CD8-positive, alpha-beta memory T cell (primary cell): ENCODE data around the gene TULP4. TPM values are rescaled to one million over a fixed set of nuclear protein-coding genes. Genes with fewer than 3 reads are reported as not detected.
"Not testable (repeated sequence)": the region's sequence is repeated elsewhere in the genome, so short reads cannot be mapped to it uniquely, and the experiment has no call there.

Source experiments
- CTCF ChIA-PET: fragments of 350-600 bp; sonication (Branson Sonifier 250); formaldehyde crosslinking; loops from one replicate; lab custom pipeline; 2021; ENCODE audit warnings: antibody characterized with exemption; lab: Charles Lee
- POLR2A ChIA-PET: fragments of 350-600 bp; sonication (Branson Sonifier 250); formaldehyde crosslinking; loops from one replicate; lab custom pipeline; 2021; ENCODE audit warnings: antibody characterized with exemption; lab: Charles Lee
- DNase-seq, 5 donors: peaks; one replicate each; pipeline versions ENCODE4 v3.0.0 to v3.0.0-alpha.2; 2020 to 2022; ENCODE audit warnings: mixed read lengths in 1 of 5
- H3K27ac ChIP-seq: one replicate; pipeline ENCODE4 v1.7.0; 2013; ENCODE audit warnings: low read depth, mild to moderate bottlenecking, low read length, moderate library complexity
- H3K27me3 ChIP-seq: 2 replicates; pipeline ENCODE4 v1.7.0; 2013; ENCODE audit warnings: low read length, mild to moderate bottlenecking; ENCODE audit not compliant: insufficient read depth, poor library complexity, severe bottlenecking
- H3K36me3 ChIP-seq: 2 replicates; pipeline ENCODE4 v1.7.0; 2013; ENCODE audit warnings: mild to moderate bottlenecking, low read length, moderate library complexity; ENCODE audit not compliant: insufficient read depth
- H3K4me1 ChIP-seq: 2 replicates; pipeline ENCODE4 v1.7.0; 2013; ENCODE audit warnings: mild to moderate bottlenecking, low read length, moderate library complexity; ENCODE audit not compliant: insufficient read depth
- H3K4me3 ChIP-seq: 2 replicates; pipeline ENCODE4 v1.7.0; 2013; ENCODE audit warnings: mild to moderate bottlenecking, low read length
- H3K9me3 ChIP-seq: 2 replicates; pipeline ENCODE4 v1.7.0; 2013; ENCODE audit warnings: mild to moderate bottlenecking, low read length
- H3K27ac Mint-ChIP-seq, 8 donors: one replicate each; pipeline ENCODE4 v1.8.0; 2020 to 2021; ENCODE audit warnings: mixed read lengths in 8 of 8, mild to moderate bottlenecking in 6 of 8, inconsistent platforms in 3 of 8, moderate library complexity in 3 of 8
- H3K27me3 Mint-ChIP-seq, 2 donors: one replicate each; pipeline ENCODE4 v1.8.0; 2020 to 2021; ENCODE audit warnings: mixed read lengths in 2 of 2, mild to moderate bottlenecking in 1 of 2, moderate library complexity in 1 of 2
- H3K36me3 Mint-ChIP-seq, 3 donors: one replicate each; pipeline ENCODE4 v1.8.0; 2020 to 2021; ENCODE audit warnings: mixed read lengths in 3 of 3, inconsistent platforms in 1 of 3, mild to moderate bottlenecking in 1 of 3
- H3K4me1 Mint-ChIP-seq, 3 donors: one replicate each; pipeline ENCODE4 v1.8.0; 2020 to 2021; ENCODE audit warnings: mixed read lengths in 3 of 3, inconsistent platforms in 1 of 3, mild to moderate bottlenecking in 1 of 3
- H3K4me3 Mint-ChIP-seq, 7 donors: one replicate each; pipeline ENCODE4 v1.8.0; 2020 to 2021; ENCODE audit warnings: mixed read lengths in 7 of 7, mild to moderate bottlenecking in 6 of 7, moderate library complexity in 4 of 7, inconsistent platforms in 2 of 7
- H3K9me3 Mint-ChIP-seq, 5 donors: one replicate each; pipeline ENCODE4 v1.8.0; 2020 to 2022; ENCODE audit warnings: mixed read lengths in 5 of 5, mild to moderate bottlenecking in 3 of 5, moderate library complexity in 2 of 5, inconsistent platforms in 1 of 5
- polyA plus RNA-seq: library from polyadenylated mRNA; unstranded; fragments of 300-500 nt; fragmentation: Illumina TruSeq; gene quantifications from one replicate; pipeline ENCODE4 v1.2.3, GENCODE V29; 2021
- total RNA-seq, 2 experiments: library from RNA; stranded (reverse); gene quantifications; one replicate each; pipeline ENCODE4 v1.2.3, GENCODE V29; 2021

The TULP4 gene
- total and polyA plus RNA-seq, 3 experiments from 2014 or later, result 26.9 to 50.1 (median 32.1) TPM

DNA sequence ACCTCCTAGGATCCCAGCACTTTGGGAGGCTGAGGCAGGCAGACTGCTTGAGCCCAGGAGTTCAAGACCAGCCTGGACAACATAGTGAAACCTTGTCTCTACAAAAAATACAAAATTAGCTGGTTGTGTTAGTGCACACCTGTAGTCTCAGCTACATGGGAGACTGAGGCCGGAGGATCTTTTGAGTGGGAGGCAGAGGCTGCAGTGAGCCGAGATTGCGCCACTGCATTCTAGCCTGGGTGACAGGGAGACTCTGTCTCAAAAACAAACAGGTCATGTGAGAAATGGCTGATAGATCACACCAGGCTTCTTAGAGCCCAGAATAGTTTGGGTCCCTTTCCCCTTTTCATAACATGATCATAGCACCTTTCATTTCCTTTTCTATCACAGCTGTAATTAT is 244.8 kb downstream of the TULP4 start:
- H3K27me3 ChIP-seq, H3K27ac ChIP-seq, H3K27me3 Mint-ChIP-seq, CTCF ChIA-PET, DNase-seq, H3K36me3 ChIP-seq, H3K4me3 ChIP-seq, H3K9me3 Mint-ChIP-seq, H3K36me3 Mint-ChIP-seq, H3K9me3 ChIP-seq: not testable (repeated sequence)
- peak overlapping the region in 1 of 7 donors; percentile 67 for H3K4me3 Mint-ChIP-seq
- peaks cover 23% of the 10 kb centered on the region for H3K4me1 ChIP-seq
- peak overlapping the region in 2 of 8 donors; percentile 11 to 94 for H3K27ac Mint-ChIP-seq
- peaks cover 20 to 21% (median 21%) of the 10 kb centered on the region in 3 donors for H3K4me1 Mint-ChIP-seq
- POLR2A ChIA-PET, result interaction anchor here (0.6 kb wide), 1 partner anchor 13 kb away, joined by 3 read pairs; no protein-coding TSS in a partner anchor

DNA sequence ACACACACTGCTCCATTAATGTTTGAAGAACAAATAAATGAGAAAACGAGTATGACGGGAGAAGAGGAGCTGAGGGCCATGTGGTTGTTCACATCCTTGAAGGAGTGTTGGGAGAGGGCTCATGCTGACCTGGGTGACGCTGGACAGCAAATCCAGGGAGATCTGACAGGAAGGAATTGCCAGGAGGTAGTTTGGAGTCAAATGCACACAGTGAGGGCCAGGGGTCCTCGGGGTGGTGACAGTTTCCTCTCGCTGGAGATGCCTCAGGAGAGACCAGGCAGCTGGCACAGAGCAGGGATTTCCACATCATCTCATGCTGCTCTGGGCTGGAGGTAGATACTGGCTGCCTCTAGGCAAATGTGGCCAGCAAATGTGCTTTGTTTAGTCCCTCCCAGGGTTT is 245.7 kb downstream of the TULP4 start:
- DNase-seq, result no peak
- peaks cover 0 to 7% of the 10 kb centered on the region in 2 donors for H3K27me3 Mint-ChIP-seq
- peaks cover 27 to 29% (median 29%) of the 10 kb centered on the region in 3 donors for H3K4me1 Mint-ChIP-seq
- no peaks in the 10 kb centered on the region for H3K36me3 ChIP-seq
- ChIA-PET CTCF (interaction anchor here (0.6 to 1.4 kb wide), 2 partner anchors 8 to 337 kb away, joined by 3 to 4 read pairs; no protein-coding TSS in a partner anchor), POLR2A (no interaction called here)
- no peaks in the 10 kb centered on the region for H3K27me3 ChIP-seq
- H3K4me1 ChIP-seq, result peaks cover 30% of the 10 kb centered on the region
- H3K4me3 Mint-ChIP-seq, result peak overlapping the region in 3 of 7 donors; percentile 3 to 96 (median 73)
- H3K36me3 Mint-ChIP-seq, result peaks cover 0 to 7% (median 0%) of the 10 kb centered on the region in 3 donors
- H3K9me3 Mint-ChIP-seq, result no peaks in the 10 kb centered on the region
- no peak overlapping the region for H3K27ac ChIP-seq
- no peak overlapping the region for H3K4me3 ChIP-seq
- no peaks in the 10 kb centered on the region for H3K9me3 ChIP-seq
- peak overlapping the region in 1 of 8 donors; percentile 94 for H3K27ac Mint-ChIP-seq

DNA sequence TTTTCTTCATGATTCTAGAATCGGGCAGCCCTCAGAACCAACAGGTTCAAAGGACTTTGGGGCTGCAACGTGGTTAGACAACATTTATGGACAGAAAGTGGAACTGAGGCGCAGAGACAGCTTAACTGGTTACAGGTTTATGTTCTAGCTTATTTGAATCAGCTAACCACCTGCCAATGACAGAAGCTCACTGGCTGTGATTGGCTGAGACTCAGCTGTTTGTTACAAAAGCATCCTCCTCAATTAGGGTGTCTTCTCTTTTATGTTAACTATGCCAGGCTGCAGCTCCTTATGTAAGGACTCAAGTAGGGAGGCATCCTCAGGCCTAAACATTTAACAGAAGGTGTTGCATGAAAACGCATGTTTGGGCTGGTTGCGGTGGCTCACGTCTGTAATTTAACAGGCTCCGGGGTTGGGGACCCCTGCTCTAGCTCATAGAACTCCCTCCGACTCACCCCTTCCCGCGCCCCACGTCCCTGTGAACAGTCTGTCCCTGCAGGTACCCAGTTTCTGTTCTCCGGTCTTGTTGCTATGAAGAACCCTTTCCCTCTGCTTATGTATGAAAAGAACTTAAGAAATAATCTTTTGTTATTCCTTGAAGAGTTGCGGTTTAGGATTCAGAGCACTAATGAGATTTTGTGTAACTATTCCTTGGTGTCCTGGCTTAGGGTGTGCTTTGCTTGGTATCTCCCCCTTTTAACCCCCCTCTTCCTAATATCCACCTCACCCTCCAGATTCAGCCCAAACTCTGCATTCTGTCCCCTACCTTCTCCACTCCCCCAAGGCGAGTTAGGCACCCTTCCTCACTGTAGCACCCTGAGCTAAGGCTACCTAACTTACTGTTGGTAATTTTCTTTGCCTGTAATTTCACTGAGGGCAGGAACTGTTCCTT is 246.4 kb downstream of the TULP4 start:
- H3K9me3 Mint-ChIP-seq, result no peaks in the 10 kb centered on the region
- Histone ChIP-seq H3K27me3 (no peaks in the 10 kb centered on the region), H3K36me3 (no peaks in the 10 kb centered on the region), H3K9me3 (no peaks in the 10 kb centered on the region), H3K27ac (peak overlapping the region; percentile 79), H3K4me3 (no peak overlapping the region), H3K4me1 (peaks cover 30% of the 10 kb centered on the region)
- peaks cover 0 to 7% (median 0%) of the 10 kb centered on the region in 3 donors for H3K36me3 Mint-ChIP-seq
- peak overlapping the region; percentile 63 to 96 (median 87) for H3K4me3 Mint-ChIP-seq
- peaks cover 0 to 7% of the 10 kb centered on the region in 2 donors for H3K27me3 Mint-ChIP-seq
- POLR2A ChIA-PET, result interaction anchor here (0.8 to 1.2 kb wide), 2 partner anchors 86 to 91 kb away, joined by 3 to 4 read pairs; partner anchors contain the start of genes DYNLT1 and SYTL3
- peaks cover 31 to 33% (median 31%) of the 10 kb centered on the region in 3 donors for H3K4me1 Mint-ChIP-seq
- CTCF ChIA-PET, result interaction anchor here (0.6 to 1.4 kb wide), 4 partner anchors 8 to 338 kb away, joined by 3 to 6 read pairs (median 4); no protein-coding TSS in a partner anchor
- H3K27ac Mint-ChIP-seq, result peak overlapping the region; percentile 44 to 94 (median 70)
- no peak for DNase-seq

DNA sequence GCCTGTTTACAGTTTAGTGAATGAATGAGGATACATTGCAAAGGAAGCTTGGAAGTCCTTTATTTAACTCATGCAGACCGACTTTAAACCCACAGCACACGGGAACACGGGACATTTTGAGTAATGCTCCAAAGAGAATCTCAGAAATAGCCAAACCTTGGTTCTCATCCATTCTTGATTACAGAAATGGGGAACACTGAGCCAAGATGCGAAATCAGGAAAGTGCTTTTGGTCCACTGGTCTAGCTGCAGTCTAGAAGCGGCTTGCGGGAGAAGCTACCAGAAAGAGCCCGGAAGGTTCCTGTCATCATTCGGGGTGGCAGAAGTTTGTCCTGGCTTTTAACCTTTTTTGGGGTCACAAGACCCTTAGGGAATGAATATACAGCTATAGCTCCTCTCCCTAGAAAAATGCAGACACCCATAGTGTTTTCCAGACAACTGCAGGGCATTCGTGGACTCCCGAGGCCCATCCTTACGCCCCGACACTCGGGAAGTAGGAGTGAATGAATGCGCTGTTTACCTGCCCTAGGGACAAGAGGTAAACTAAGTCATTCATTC is 247.2 kb downstream of the TULP4 start:
- Mint-ChIP-seq H3K4me1 (peaks cover 37 to 41% (median 38%) of the 10 kb centered on the region in 3 donors), H3K4me3 (peak overlapping the region; percentile 63 to 96 (median 87)), H3K36me3 (peaks cover 0 to 7% (median 0%) of the 10 kb centered on the region in 3 donors), H3K27me3 (peaks cover 0 to 7% of the 10 kb centered on the region in 2 donors), H3K9me3 (no peaks in the 10 kb centered on the region), H3K27ac (peak overlapping the region; percentile 44 to 94 (median 70))
- Histone ChIP-seq H3K9me3 (no peaks in the 10 kb centered on the region), H3K4me3 (peak overlapping the region; percentile 62), H3K4me1 (peaks cover 38% of the 10 kb centered on the region), H3K27me3 (no peaks in the 10 kb centered on the region), H3K27ac (peak overlapping the region; percentile 79), H3K36me3 (no peaks in the 10 kb centered on the region)
- no peak for DNase-seq
- POLR2A ChIA-PET, result interaction anchor here (0.7 to 1.2 kb wide), 3 partner anchors 85 to 399 kb away, joined by 3 to 4 read pairs (median 3); partner anchors contain the start of genes DYNLT1 and SYTL3
- CTCF ChIA-PET, result interaction anchor here (1.0 to 1.4 kb wide), 3 partner anchors 22 to 339 kb away, joined by 3 to 6 read pairs (median 4); no protein-coding TSS in a partner anchor

DNA sequence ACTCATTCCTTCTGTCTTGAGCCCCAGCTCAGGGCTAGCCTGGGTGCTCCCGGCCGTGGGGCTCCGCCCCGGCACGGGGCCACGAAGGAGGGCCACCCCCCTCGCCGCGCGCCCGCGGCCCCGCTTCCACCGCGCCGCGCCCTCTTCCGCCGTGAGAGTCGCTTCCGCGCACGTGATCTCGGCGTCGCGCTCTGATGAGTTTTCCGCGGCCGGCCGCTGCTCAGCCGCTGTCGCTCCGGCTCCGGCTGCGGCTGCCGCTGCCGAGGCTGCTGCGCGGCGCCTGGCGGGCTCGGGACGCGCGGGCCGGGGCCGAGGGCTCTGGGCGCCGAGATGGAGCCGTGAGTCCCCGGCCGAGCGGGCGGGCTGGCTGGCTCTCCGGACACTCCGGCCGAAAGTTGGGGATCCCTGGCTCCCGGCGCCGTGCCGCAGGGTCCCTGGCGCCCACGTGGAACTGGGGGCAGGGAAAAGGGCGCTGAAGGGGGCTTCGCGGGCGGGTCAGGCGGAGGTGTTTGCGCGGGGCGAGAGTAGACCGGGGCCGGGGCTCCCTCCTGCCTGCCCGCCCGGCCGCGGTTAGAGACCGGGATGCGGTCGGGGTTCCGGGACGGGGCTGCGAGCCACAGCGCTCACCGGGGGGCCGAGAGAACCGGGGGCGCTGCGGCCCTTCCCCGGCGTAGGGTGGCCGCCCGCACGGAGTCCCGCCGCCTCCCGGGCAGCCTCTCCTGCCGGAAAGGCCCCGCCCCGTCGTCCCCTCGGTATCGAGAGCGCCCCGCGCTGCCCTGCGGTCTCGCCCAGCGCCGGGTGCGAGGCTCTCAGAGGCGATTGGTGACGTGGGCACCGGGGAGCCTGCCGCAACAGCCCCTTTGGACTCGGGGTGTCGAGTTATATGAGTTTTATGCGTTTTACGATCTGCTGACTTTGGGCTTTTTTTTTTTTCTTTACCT is 247.9 kb downstream of the TULP4 start, which contains the start of gene TMEM181:
TSS of gene TMEM181 (plus strand) at position 197 of the 941 bp plus-strand sequence. CDS start at position 331, 134 bp downstream.
- ChIA-PET POLR2A (interaction anchor here (0.7 to 1.2 kb wide), 3 partner anchors 84 to 399 kb away, joined by 3 to 4 read pairs (median 3); partner anchors contain the start of genes DYNLT1 and SYTL3), CTCF (interaction anchor here (1.0 to 1.4 kb wide), 3 partner anchors 21 to 340 kb away, joined by 3 to 6 read pairs (median 4); no protein-coding TSS in a partner anchor)
- H3K4me1 Mint-ChIP-seq, result peaks cover 43 to 48% (median 45%) of the 10 kb centered on the region in 3 donors
- peaks cover 0 to 7% of the 10 kb centered on the region in 2 donors for H3K27me3 Mint-ChIP-seq
- Histone ChIP-seq H3K27me3 (no peaks in the 10 kb centered on the region), H3K27ac (peak within 1 kb of the TSS; percentile 79), H3K36me3 (no peaks in the 10 kb centered on the region), H3K9me3 (no peaks in the 10 kb centered on the region), H3K4me3 (peak within 1 kb of the TSS; percentile 73), H3K4me1 (peaks cover 45% of the 10 kb centered on the region)
- H3K36me3 Mint-ChIP-seq, result peaks cover 0 to 7% (median 0%) of the 10 kb centered on the region in 3 donors
- H3K9me3 Mint-ChIP-seq, result no peaks in the 10 kb centered on the region
- peak within 1 kb of the TSS; percentile 93 to 97 (median 96) for H3K4me3 Mint-ChIP-seq
- H3K27ac Mint-ChIP-seq, result peak within 1 kb of the TSS; percentile 90 to 99 (median 97)
- peak; percentile 79 to 89 (median 82) for DNase-seq

DNA sequence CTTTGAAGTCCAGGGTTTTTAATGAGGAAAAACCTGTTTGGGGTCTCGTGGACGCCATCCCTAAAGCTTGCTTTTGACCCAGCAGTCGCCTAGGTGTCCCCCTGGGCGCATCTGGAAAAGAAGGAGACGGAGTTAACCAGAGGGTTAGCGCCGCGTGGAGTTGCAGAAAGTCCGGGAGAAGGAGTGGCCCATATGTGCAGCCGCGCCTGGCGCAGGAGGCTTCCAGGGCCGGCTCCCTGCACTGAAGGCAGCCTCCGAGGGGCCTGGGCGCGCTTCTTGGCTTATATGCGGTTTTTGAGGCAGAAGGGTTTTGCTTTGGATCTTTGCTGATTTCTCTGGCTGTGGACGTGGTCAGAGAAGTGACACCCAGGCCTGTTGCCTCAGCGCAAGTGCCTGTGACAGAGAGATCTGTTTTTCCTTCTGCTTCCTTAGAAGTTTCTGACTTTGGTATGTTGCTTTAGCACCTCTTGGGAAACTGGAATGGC is 248.6 kb downstream of the TULP4 start:
- ChIA-PET POLR2A (no interaction called here), CTCF (no interaction called here)
- DNase-seq, result peak in 2 of 5 donors; percentile 11 to 16
- peak overlapping the region; percentile 79 for H3K27ac ChIP-seq
- H3K9me3 ChIP-seq, result no peaks in the 10 kb centered on the region
- no peaks in the 10 kb centered on the region for H3K36me3 ChIP-seq
- no peaks in the 10 kb centered on the region for H3K9me3 Mint-ChIP-seq
- H3K4me1 Mint-ChIP-seq, result peaks cover 49 to 55% (median 50%) of the 10 kb centered on the region in 3 donors
- peak overlapping the region; percentile 93 to 97 (median 96) for H3K4me3 Mint-ChIP-seq
- H3K4me3 ChIP-seq, result peak overlapping the region; percentile 73
- H3K4me1 ChIP-seq, result peaks cover 52% of the 10 kb centered on the region
- peaks cover 0 to 7% of the 10 kb centered on the region in 2 donors for H3K27me3 Mint-ChIP-seq
- no peaks in the 10 kb centered on the region for H3K27me3 ChIP-seq
- peak overlapping the region; percentile 90 to 99 (median 97) for H3K27ac Mint-ChIP-seq
- H3K36me3 Mint-ChIP-seq, result peaks cover 0 to 8% (median 0%) of the 10 kb centered on the region in 3 donors
